ENCODE results near the gene ALDH3B2.

ALDH3B2 gene

GRCh38 chr11:67665541-67666302 is 8.7 kb downstream of the ALDH3B2 start:
- no peak for TF ChIP-seq CTCF (conservative IDR thresholded peaks at IDR 0.05; ENCODE audit: low read depth)
- ChIA-PET POLR2A (ENCODE audit: low non-redundant PET) (no interaction called here), CTCF (interaction anchor here (0.7 to 1.9 kb wide), 5 partner anchors 8 to 36 kb away, joined by 3 to 9 read pairs (median 5); partner anchors contain the start of genes ALDH3B2, NUDT8 and TBX10)
- no peak overlapping the region for H3K27ac ChIP-seq
- DNase-seq (ENCODE audit: low spot score) = no peak

- POLR2A ChIA-PET (ENCODE audit: low non-redundant PET) = no interaction called here
- H3K27ac ChIP-seq = no peak overlapping the region
- TF ChIP-seq CTCF (conservative IDR thresholded peaks at IDR 0.05; ENCODE audit: low read depth) = no peak
- no peak for DNase-seq (ENCODE audit: low spot score)
- CTCF ChIA-PET = interaction anchor here (0.7 to 1.9 kb wide), 4 partner anchors 9 to 35 kb away, joined by 3 to 9 read pairs (median 6); partner anchors contain the start of genes ALDH3B2 and NUDT8
These were observed 9.5 kb downstream of the ALDH3B2 start for GRCh38 chr11:67664696-67665540.

- DNase-seq (ENCODE audit: low spot score) = no peak
- TF ChIP-seq CTCF (conservative IDR thresholded peaks at IDR 0.05; ENCODE audit: low read depth) = no peak
- H3K27ac ChIP-seq = no peak overlapping the region
- CTCF ChIA-PET = interaction anchor here (1.3 to 1.7 kb wide), 2 partner anchors 10 to 35 kb away, joined by 5 to 6 read pairs; partner anchors contain the start of genes ALDH3B2 and NUDT8
- POLR2A ChIA-PET (ENCODE audit: low non-redundant PET) = no interaction called here
These were observed 10.2 kb downstream of the ALDH3B2 start for GRCh38 chr11:67664213-67664585.

- DNase-seq (ENCODE audit: low spot score) = no peak
- POLR2A ChIA-PET (ENCODE audit: low non-redundant PET) = no interaction called here
- no peak overlapping the region for H3K27ac ChIP-seq
- CTCF ChIA-PET = interaction anchor here (0.7 kb wide), 1 partner anchor 32 kb away, joined by 3 read pairs; no protein-coding TSS in a partner anchor
- no peak for TF ChIP-seq CTCF (conservative IDR thresholded peaks at IDR 0.05; ENCODE audit: low read depth)
These were observed 10.8 kb downstream of the ALDH3B2 start for GRCh38 chr11:67663532-67664212.

- no peak for TF ChIP-seq CTCF (conservative IDR thresholded peaks at IDR 0.05; ENCODE audit: low read depth)
- no peak for DNase-seq (ENCODE audit: low spot score)
- ChIA-PET POLR2A (ENCODE audit: low non-redundant PET) (no interaction called here), CTCF (interaction anchor here (0.7 kb wide), 1 partner anchor 31 kb away, joined by 3 read pairs; no protein-coding TSS in a partner anchor)
- H3K27ac ChIP-seq = no peak overlapping the region
These were observed 11.4 kb downstream of the ALDH3B2 start for GRCh38 chr11:67662835-67663531.

All from RWPE1 (cell line).